Testis (tissue), 2 donors: ENCODE data around the gene GCNT4.

ENCODE experiments used
- CTCF ChIP-seq, 3 experiments: fragments of 450-650 bp in 2 of 3; fragments of 200-600 bp in 1 of 3; sonication (generic) in 1 of 3; IDR thresholded peaks; one replicate each; pipeline ENCODE4 v1.5.1; 2016 to 2019; ENCODE audit warnings: antibody characterized with exemption in 3 of 3, mild to moderate bottlenecking in 2 of 3, moderate library complexity in 1 of 3
- POLR2A ChIP-seq: fragments of 450-650 bp; IDR thresholded peaks from one replicate; pipeline ENCODE4 v1.6.1; 2017; ENCODE audit warnings: antibody characterized with exemption, mild to moderate bottlenecking, moderate library complexity

GRCh38 chr5:75067434-75067833, 15.1 kb upstream of the GCNT4 start:
- TF ChIP-seq CTCF (IDR thresholded peaks at IDR 0.05) (no peak), POLR2A (no peak)
